Kidney epithelial cell (primary cell): ENCODE results near the gene CRYGN. TPM values are rescaled to one million over a fixed set of nuclear protein-coding genes. Genes with fewer than 3 reads are reported as not detected.
A peak's percentile ranks its signal among the peaks of the same experiment; 100 is the strongest.

ENCODE experiments used
- DNase-seq: peaks from one replicate; pipeline ENCODE4 v3.0.0-alpha.2; 2010; ENCODE audit warnings: low read depth
- H3K27me3 ChIP-seq: 2 replicates; pipeline ENCODE4 v1.6.0; 2011; ENCODE audit warnings: low read length; ENCODE audit not compliant: control insufficient read depth, insufficient read depth
- H3K36me3 ChIP-seq: 2 replicates; pipeline ENCODE4 v1.5.1; 2011; ENCODE audit warnings: low read length; ENCODE audit not compliant: control insufficient read depth, insufficient read depth
- H3K4me3 ChIP-seq: 2 replicates; pipeline ENCODE4 v1.5.1; 2011; ENCODE audit warnings: low read depth, mild to moderate bottlenecking, control low read depth, low read length
- CTCF ChIP-seq: IDR thresholded peaks from 2 replicates; pipeline ENCODE4 v1.5.1; 2011; ENCODE audit warnings: mild to moderate bottlenecking, moderate library complexity, low read length, control low read depth, inconsistent platforms; ENCODE audit not compliant: insufficient read depth, poor library complexity, severe bottlenecking
- total RNA-seq: library from RNA; depleted of rRNA; stranded (reverse); fragments of >200 nt; gene quantifications from 2 replicates; pipeline ENCODE4 v1.2.3, GENCODE V29; 2015

The CRYGN gene
- total RNA-seq, 1 donor from 2014 or later: 0.84 TPM

- no peak overlapping the region for H3K4me3 ChIP-seq
- no peak for TF ChIP-seq CTCF
- H3K36me3 ChIP-seq: peaks cover 2% of the 10 kb centered on the region
- no peak for DNase-seq
- H3K27me3 ChIP-seq: no peaks in the 10 kb centered on the region
These were observed 22.4 kb upstream of the CRYGN start for GRCh38 chr7:151462306-151462779.

GRCh38 chr7:151461942-151462230 is 21.9 kb upstream of the CRYGN start:
- no peak overlapping the region for H3K4me3 ChIP-seq
- H3K36me3 ChIP-seq: peaks cover 2% of the 10 kb centered on the region
- DNase-seq: no peak
- TF ChIP-seq CTCF: no peak
- no peaks in the 10 kb centered on the region for H3K27me3 ChIP-seq

- Histone ChIP-seq H3K36me3 (peaks cover 2% of the 10 kb centered on the region), H3K27me3 (no peaks in the 10 kb centered on the region), H3K4me3 (no peak overlapping the region)
- TF ChIP-seq CTCF: no peak
- no peak for DNase-seq
These were observed 21.4 kb upstream of the CRYGN start for GRCh38 chr7:151461096-151461941.

- TF ChIP-seq CTCF: no peak
- H3K27me3 ChIP-seq: no peaks in the 10 kb centered on the region
- H3K4me3 ChIP-seq: no peak overlapping the region
- DNase-seq: no peak
- H3K36me3 ChIP-seq: peaks cover 1% of the 10 kb centered on the region
These were observed 20.5 kb upstream of the CRYGN start for GRCh38 chr7:151460474-151460855.

- peak; percentile 28 for TF ChIP-seq CTCF
- no peak overlapping the region for H3K4me3 ChIP-seq
- H3K36me3 ChIP-seq: peaks cover 1% of the 10 kb centered on the region
- DNase-seq: peak; percentile 73
- H3K27me3 ChIP-seq: no peaks in the 10 kb centered on the region
These were observed 20.0 kb upstream of the CRYGN start for GRCh38 chr7:151459726-151460473.

GRCh38 chr7:151457534-151457933 is 17.6 kb upstream of the CRYGN start:
- no peak overlapping the region for H3K4me3 ChIP-seq
- H3K36me3 ChIP-seq: peaks cover 1% of the 10 kb centered on the region
- TF ChIP-seq CTCF: no peak
- H3K27me3 ChIP-seq: no peaks in the 10 kb centered on the region
- DNase-seq: no peak
